22Rv1 (cell line): ENCODE results near the gene LCT.
"Not testable (repeated sequence)": the region's sequence is repeated elsewhere in the genome, so short reads cannot be mapped to it uniquely, and the experiment has no call there.

ENCODE experiments used
- H3K27ac ChIP-seq: fragments of 450-650 bp; 2 replicates; pipeline ENCODE4 v1.5.1; 2017
- ZFX ChIP-seq: fragments of 450-650 bp; IDR thresholded peaks from 2 replicates; pipeline ENCODE4 v1.6.1; 2017; ENCODE audit warnings: antibody characterized with exemption, borderline replicate concordance
- TF ChIP-seq, protein P1 (sequence below): fragments of 450-650 bp; IDR thresholded peaks from 2 replicates; pipeline ENCODE4 v1.5.1; 2017; ENCODE audit warnings: mild to moderate bottlenecking

LCT gene

DNA sequence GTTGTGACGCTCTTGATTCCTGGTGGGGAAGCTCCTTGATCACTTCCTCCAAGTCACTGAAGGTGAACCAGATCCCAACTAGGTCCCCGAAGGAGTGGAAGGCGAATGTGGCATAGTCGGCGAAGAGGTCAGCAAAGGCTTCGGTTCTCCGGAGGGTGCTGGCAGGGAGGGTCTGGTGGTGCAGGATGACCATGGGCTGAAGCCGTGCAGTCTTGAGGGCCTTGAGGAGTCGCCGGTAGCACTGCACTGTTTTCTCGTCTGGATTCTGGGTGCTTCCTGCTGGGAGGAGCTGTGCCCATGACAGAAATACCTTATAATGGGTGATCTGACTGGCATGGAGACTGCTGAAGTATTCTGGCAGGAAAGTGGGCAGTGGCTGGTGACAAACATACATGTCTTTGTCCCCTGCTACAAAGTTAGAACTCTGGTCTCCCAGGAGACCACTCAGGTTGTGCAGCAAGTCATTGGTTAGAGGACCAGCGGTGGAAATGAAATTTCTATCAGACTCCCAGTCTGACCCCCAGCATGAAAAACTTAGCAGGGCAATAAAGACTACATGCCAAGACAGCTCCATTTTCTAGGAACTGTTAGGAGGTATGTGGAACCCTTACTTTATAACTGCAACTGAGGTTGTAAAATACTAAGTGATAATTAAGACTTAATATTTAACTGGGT lies at the start of gene LCT:
Gene LCT (minus strand): TSS at position 589 of the 675 bp plus-strand sequence. CDS start 15 bp downstream, at position 574.
- no peak within 1 kb of the TSS for H3K27ac ChIP-seq
- TF ChIP-seq ZFX = no peak
- TF ChIP-seq, protein P1, sequence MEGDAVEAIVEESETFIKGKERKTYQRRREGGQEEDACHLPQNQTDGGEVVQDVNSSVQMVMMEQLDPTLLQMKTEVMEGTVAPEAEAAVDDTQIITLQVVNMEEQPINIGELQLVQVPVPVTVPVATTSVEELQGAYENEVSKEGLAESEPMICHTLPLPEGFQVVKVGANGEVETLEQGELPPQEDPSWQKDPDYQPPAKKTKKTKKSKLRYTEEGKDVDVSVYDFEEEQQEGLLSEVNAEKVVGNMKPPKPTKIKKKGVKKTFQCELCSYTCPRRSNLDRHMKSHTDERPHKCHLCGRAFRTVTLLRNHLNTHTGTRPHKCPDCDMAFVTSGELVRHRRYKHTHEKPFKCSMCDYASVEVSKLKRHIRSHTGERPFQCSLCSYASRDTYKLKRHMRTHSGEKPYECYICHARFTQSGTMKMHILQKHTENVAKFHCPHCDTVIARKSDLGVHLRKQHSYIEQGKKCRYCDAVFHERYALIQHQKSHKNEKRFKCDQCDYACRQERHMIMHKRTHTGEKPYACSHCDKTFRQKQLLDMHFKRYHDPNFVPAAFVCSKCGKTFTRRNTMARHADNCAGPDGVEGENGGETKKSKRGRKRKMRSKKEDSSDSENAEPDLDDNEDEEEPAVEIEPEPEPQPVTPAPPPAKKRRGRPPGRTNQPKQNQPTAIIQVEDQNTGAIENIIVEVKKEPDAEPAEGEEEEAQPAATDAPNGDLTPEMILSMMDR = no peak

DNA sequence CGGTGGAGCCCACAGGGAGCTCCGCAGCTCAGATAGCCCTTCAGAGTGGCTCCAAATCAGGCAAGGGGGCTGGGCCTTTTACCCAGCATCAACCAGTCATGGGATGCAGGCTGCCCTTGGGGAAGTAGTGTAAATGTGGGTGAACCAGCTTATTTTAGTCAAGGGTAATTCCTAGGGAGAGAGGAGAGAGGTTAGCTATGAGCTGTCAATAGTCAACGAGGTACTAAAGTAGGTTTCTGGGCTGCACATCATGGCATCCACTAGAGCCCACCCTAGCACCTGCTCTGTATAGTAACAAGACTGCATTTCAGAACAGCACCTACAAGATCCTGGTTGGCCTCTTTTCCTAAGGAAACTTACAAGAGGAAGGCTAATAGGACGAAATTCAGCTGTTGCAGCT lies 48.7 kb upstream of the LCT start:
- no peak overlapping the region for H3K27ac ChIP-seq
- TF ChIP-seq, protein P1 = no peak
- no peak for TF ChIP-seq ZFX

DNA sequence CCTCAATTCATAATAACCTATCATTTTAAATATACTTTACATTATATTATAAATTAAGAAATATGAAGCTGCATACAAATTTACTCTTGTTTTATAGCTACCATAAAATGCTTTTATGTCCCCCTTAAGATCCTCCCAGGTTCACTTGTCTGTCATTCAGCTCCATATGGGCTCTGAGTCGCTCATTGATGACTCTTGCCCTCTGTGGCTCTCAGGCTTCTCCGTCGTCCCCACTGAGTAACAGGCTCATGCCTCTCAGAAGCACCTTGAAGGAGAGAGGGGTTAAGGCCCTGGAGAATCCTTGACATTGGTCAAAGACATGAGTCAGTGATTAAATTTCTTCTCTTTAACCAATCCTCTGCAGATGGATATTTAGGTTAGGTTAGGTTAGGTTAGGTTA lies 45.4 kb upstream of the LCT start:
- no peak overlapping the region for H3K27ac ChIP-seq
- TF ChIP-seq ZFX = no peak
- TF ChIP-seq, protein P1 = no peak

DNA sequence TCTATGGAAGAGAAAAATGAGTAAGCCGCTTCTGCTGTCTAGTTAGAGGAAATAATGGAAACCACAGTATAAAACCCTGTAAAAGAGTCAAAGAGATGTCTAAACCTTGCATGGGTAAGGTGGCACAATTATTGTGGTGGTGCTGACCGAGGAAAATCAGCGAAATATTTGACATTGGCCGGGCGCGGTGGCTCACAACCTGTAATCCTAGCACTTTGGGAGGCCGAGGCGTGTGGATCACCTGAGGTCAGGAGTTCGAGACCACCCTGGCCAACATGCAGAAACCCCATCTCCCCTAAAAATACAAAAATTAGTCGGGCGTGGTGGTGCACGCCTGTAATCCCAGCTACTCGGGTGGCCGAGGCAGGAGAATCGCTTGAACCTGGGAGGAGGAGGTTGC lies 39.8 kb upstream of the LCT start:
- H3K27ac ChIP-seq = not testable (repeated sequence)

DNA sequence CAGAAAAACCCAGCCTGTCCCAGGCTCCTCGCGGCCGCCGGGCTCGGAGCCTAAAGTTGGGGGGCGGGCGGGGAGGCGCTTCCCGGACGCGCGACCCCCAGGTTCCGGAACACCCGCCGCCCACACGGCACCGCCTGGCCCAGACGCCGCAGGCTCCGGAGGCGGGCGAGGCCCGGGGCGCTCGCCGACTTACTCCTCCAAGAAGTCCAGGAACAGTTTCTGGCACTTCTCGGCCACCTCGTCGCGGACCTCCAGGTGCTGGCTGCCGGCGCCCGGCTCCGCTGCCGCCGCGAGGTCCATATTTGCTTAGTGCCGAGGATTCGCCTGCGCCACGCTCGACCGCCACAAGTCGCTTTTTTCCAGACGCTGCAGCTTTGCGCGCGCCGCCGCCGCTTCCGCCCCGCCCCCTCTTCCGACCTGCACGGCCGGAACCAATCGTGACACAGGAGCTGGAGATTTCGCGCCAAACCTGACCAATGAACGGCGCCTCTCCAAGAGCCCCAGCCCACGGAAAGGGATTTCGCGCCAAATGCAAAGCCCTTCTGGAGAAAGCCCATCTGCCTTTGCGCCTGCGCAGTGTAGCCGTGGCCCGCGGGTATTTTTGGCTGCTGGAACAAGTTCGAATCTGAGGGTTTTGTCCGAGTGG lies 39.2 kb upstream of the LCT start, which contains the start of gene MCM6:
Gene MCM6 (minus strand): TSS at position 378 of the 646 bp plus-strand sequence. CDS start 78 bp downstream, at position 300.
- H3K27ac ChIP-seq = peak within 1 kb of the TSS; percentile 71

DNA sequence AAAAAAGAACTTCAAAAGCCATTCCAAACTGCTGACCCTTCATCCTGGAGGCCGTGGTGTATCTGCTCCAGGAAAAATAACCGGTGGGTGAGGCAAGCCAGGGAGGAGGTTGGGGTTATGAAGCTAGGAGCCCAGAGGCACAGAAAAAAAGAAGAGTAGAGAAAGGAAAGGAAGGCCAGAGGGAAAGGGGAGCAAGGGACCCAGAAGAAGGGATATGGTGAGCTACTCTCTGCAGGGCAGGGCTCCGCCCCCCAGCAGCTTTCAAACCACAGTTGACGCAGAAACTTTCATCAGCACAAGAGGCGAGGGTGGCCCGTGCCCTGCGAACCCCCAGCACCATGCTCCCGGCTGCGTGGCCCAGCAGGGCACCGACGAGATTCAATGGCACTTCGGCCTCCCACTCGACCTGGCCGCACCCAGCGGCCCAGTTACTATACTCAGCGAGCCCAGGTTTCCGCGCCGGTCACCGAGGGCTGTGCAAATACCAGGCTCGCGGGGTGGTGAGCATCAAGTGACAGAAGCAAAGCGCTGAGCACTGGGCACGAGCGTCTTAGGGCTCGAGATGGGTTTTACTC lies 38.6 kb upstream of the LCT start:
- peak overlapping the region; percentile 71 for H3K27ac ChIP-seq
- TF ChIP-seq, protein P1 = no peak
- TF ChIP-seq ZFX = no peak

More for the DNA sequence above, 39.2 kb upstream of the LCT start, which contains the start of gene MCM6:
- TF ChIP-seq, protein P1 = 0 out of 2 replicates have a peak, but pooled peaks have one; percentile 5
- no peak for TF ChIP-seq ZFX

DNA sequence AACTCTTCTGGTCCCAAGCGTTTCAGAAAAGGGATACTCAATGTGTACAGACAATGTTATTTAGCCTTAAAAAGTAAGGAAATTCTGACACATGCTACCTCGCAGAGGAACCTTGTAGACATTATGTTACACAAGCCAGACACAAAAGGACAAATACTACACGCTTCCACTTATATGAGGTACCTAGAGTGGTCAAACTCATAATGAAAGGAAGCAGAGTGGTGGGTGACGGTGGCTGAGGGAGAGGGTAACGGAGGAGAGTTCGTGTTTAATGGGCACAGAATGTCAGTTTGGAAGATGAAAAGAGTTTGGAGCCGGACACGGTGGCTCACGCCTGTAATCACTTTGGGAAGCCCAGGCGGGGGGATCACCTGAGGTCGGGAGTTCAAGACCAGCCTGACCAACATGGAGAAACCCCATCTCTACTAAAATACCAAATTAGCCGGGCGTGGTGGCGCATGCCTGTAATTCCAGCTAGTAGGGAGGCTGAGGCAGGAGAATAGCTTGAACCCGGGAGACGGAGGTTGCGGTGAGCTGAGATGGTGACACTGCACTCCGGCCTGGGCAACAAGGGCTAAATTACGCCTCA lies 37.9 kb upstream of the LCT start:
- no peak overlapping the region for H3K27ac ChIP-seq
- TF ChIP-seq, protein P1 = no peak
- TF ChIP-seq ZFX = no peak
